C4-2B (cell line): ENCODE measurements around the gene EN2.

ENCODE experiments used
- ZFX ChIP-seq: fragments of 450-650 bp; IDR thresholded peaks from 2 replicates; pipeline ENCODE4 v1.6.1; 2017
- TF ChIP-seq, protein P1 (sequence below): fragments of 450-650 bp; conservative IDR thresholded peaks from 2 replicates; pipeline ENCODE4 v1.5.1; 2017; ENCODE audit warnings: mild to moderate bottlenecking

GRCh38 chr7:155420116-155420515, 37.8 kb upstream of the EN2 start:
- TF ChIP-seq, protein P1, sequence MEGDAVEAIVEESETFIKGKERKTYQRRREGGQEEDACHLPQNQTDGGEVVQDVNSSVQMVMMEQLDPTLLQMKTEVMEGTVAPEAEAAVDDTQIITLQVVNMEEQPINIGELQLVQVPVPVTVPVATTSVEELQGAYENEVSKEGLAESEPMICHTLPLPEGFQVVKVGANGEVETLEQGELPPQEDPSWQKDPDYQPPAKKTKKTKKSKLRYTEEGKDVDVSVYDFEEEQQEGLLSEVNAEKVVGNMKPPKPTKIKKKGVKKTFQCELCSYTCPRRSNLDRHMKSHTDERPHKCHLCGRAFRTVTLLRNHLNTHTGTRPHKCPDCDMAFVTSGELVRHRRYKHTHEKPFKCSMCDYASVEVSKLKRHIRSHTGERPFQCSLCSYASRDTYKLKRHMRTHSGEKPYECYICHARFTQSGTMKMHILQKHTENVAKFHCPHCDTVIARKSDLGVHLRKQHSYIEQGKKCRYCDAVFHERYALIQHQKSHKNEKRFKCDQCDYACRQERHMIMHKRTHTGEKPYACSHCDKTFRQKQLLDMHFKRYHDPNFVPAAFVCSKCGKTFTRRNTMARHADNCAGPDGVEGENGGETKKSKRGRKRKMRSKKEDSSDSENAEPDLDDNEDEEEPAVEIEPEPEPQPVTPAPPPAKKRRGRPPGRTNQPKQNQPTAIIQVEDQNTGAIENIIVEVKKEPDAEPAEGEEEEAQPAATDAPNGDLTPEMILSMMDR: no peak
- TF ChIP-seq ZFX: no peak
